ENCODE data around the gene MMP15. TPM values are rescaled to one million over a fixed set of nuclear protein-coding genes. Genes with fewer than 3 reads are reported as not detected.

The MMP15 gene
- total RNA-seq, 4 donors from 2014 or later = 2.0 to 12.8 (median 8.0) TPM

- no peak overlapping the region for H3K4me3 ChIP-seq
- peak overlapping the region in 2 of 4 donors; percentile 24 to 46 for H3K27ac ChIP-seq
- no peaks in the 10 kb centered on the region for H3K9me3 ChIP-seq
- peaks cover 0 to 35% of the 10 kb centered on the region in 2 donors for H3K36me3 ChIP-seq
- no peak for ATAC-seq
- TF ChIP-seq POLR2A (IDR thresholded peaks at IDR 0.05) (no peak), EP300 (IDR thresholded peaks at IDR 0.05) (no peak), CTCF (IDR thresholded peaks at IDR 0.05) (no peak), POLR2AphosphoS5 (IDR thresholded peaks at IDR 0.05) (no peak)
- H3K27me3 ChIP-seq = no peaks in the 10 kb centered on the region
- 62% methylated on average over 2 of the region's 6 CpGs; no CpG with 5 or more reads in 1 of the 2 donors for WGBS, 2 donors (ENCODE audit: low coverage in 1 of 2)
- H3K4me1 ChIP-seq = peaks cover 0 to 6% (median 0%) of the 10 kb centered on the region in 3 donors
Observed at GRCh38 chr16:58046936-58047335, 21.4 kb downstream of the MMP15 start.

GRCh38 chr16:58047557-58048348 is 22.2 kb downstream of the MMP15 start:
- peaks cover 0 to 6% (median 0%) of the 10 kb centered on the region in 3 donors for H3K4me1 ChIP-seq
- no peaks in the 10 kb centered on the region for H3K27me3 ChIP-seq
- no peak for ATAC-seq
- no peak for TF ChIP-seq POLR2A (IDR thresholded peaks at IDR 0.05)
- no peak for TF ChIP-seq CTCF (IDR thresholded peaks at IDR 0.05)
- no peak for TF ChIP-seq EP300 (IDR thresholded peaks at IDR 0.05)
- no peak for TF ChIP-seq POLR2AphosphoS5 (IDR thresholded peaks at IDR 0.05)
- H3K36me3 ChIP-seq = peaks cover 0 to 27% of the 10 kb centered on the region in 2 donors
- H3K9me3 ChIP-seq = no peaks in the 10 kb centered on the region
- WGBS, 2 donors (ENCODE audit: low coverage in 1 of 2) = 54 to 63% methylated on average over 4 to 7 of the region's 19 CpGs
- peak overlapping the region in 2 of 4 donors; percentile 24 to 46 for H3K27ac ChIP-seq
- no peak overlapping the region for H3K4me3 ChIP-seq

- WGBS, 2 donors (ENCODE audit: low coverage in 1 of 2) = no CpG with 5 or more reads among the region's 13 CpGs
- no peak for ATAC-seq
- Histone ChIP-seq H3K9me3 (no peaks in the 10 kb centered on the region), H3K27ac (no peak overlapping the region), H3K36me3 (peaks cover 0 to 18% of the 10 kb centered on the region in 2 donors), H3K4me3 (no peak overlapping the region), H3K27me3 (no peaks in the 10 kb centered on the region), H3K4me1 (peaks cover 0 to 6% (median 0%) of the 10 kb centered on the region in 3 donors)
- TF ChIP-seq POLR2A (IDR thresholded peaks at IDR 0.05) (no peak), CTCF (IDR thresholded peaks at IDR 0.05) (no peak), EP300 (IDR thresholded peaks at IDR 0.05) (no peak), POLR2AphosphoS5 (IDR thresholded peaks at IDR 0.05) (no peak)
Observed at GRCh38 chr16:58048494-58049231, 23.1 kb downstream of the MMP15 start.

GRCh38 chr16:58049232-58050185 is 24.0 kb downstream of the MMP15 start:
- Histone ChIP-seq H3K36me3 (peaks cover 0 to 9% of the 10 kb centered on the region in 2 donors), H3K4me1 (peaks cover 0 to 6% (median 0%) of the 10 kb centered on the region in 3 donors), H3K9me3 (no peaks in the 10 kb centered on the region), H3K27me3 (no peaks in the 10 kb centered on the region), H3K27ac (no peak overlapping the region), H3K4me3 (no peak overlapping the region)
- no peak for ATAC-seq
- no peak for TF ChIP-seq POLR2A (IDR thresholded peaks at IDR 0.05)
- 58 to 80% methylated on average over 4 to 9 of the region's 17 CpGs for WGBS, 2 donors (ENCODE audit: low coverage in 1 of 2)

GRCh38 chr16:58051296-58051695 is 25.7 kb downstream of the MMP15 start:
- Histone ChIP-seq H3K9me3 (no peaks in the 10 kb centered on the region), H3K4me3 (no peak overlapping the region), H3K4me1 (peaks cover 0 to 6% (median 0%) of the 10 kb centered on the region in 3 donors), H3K27ac (no peak overlapping the region), H3K27me3 (no peaks in the 10 kb centered on the region), H3K36me3 (no peaks in the 10 kb centered on the region)
- 60 to 82% methylated on average over 1 to 2 of the region's 2 CpGs for WGBS, 2 donors (ENCODE audit: low coverage in 1 of 2)
- TF ChIP-seq CTCF (IDR thresholded peaks at IDR 0.05) (no peak), POLR2AphosphoS5 (IDR thresholded peaks at IDR 0.05) (no peak), EP300 (IDR thresholded peaks at IDR 0.05) (no peak), POLR2A (IDR thresholded peaks at IDR 0.05) (no peak)
- ATAC-seq = no peak
